Vagina (tissue), 2 donors: ENCODE data around the gene TNFRSF18.

Experiments used
- CTCF ChIP-seq, 3 experiments: fragments of 450-650 bp in 2 of 3; fragments of 200-600 bp in 1 of 3; sonication (generic) in 1 of 3; IDR thresholded peaks; one replicate each; pipeline ENCODE4 v1.5.1; 2017 to 2019; ENCODE audit warnings: antibody characterized with exemption in 3 of 3, mild to moderate bottlenecking in 2 of 3, moderate library complexity in 2 of 3
- POLR2A ChIP-seq, 2 donors: fragments of 450-650 bp; IDR thresholded peaks; one replicate each; pipeline ENCODE4 v1.6.1; 2017; ENCODE audit warnings: antibody characterized with exemption in 2 of 2, mild to moderate bottlenecking in 2 of 2, moderate library complexity in 2 of 2
- POLR2AphosphoS5 ChIP-seq, 2 donors: sonication (generic); formaldehyde crosslinking; IDR thresholded peaks; one replicate each; pipeline ENCODE4 v1.9.0; 2017; ENCODE audit warnings: antibody characterized with exemption in 2 of 2, mild to moderate bottlenecking in 2 of 2, low read depth in 1 of 2; ENCODE audit not compliant: insufficient read depth in 1 of 2

DNA sequence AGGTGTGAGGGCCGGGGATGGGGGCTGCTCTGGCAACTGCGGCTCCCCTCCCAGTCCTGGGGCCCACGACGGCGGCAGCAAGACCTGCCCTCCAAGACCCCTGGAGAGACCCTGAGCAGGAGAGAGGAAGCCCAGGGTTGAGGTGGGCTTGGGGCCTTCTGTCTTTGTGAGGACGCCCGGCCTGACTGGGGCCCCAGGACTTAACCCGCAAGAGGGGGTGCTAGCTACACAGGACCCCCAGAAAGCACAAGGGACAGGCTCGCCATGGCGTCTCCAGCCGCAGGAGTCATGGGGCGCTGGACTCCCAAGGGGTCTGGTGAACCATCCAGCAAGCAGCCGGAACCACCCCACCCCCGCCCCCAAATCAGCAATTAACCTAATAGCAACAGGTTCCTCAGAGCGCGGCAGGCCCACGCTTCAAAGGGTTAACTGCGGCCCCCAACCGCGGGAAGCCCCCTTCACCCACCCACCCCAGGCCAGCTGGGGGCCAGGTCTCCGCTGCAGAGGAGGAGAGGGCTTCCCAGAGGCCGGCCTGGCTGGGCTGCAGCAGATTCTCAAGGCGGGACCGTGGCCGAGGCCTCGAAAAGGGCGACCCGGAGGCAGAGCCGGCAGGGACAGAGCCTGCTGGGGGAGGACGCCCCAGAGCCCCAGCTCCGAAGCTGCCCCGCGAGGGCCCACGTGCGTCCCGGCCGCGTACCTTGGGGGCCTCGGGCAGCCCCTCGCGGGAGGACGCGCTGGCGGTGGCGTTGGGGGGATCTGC, 39.6 kb upstream of the TNFRSF18 start:
- TF ChIP-seq POLR2A (IDR thresholded peaks at IDR 0.05), result no peak
- TF ChIP-seq CTCF (IDR thresholded peaks at IDR 0.05), result no peak
- TF ChIP-seq POLR2AphosphoS5 (IDR thresholded peaks at IDR 0.05; ENCODE audit: insufficient read depth in 1 of 2, low read depth in 1 of 2), result no peak
